AG09309 (cell line): ENCODE measurements around the gene SYVN1.

Source experiments
- DNase-seq: peaks from one replicate; pipeline ENCODE4 v3.0.0-alpha.2; 2010; ENCODE audit warnings: low read depth
- H3K4me3 ChIP-seq: 2 replicates; pipeline ENCODE4 v1.5.1; 2011; ENCODE audit warnings: mild to moderate bottlenecking, low read depth, low read length, moderate library complexity; ENCODE audit not compliant: control insufficient read depth
- TF ChIP-seq, protein P1 (sequence below): IDR thresholded peaks from 2 replicates; pipeline ENCODE4 v1.5.1; 2011; ENCODE audit warnings: mild to moderate bottlenecking, low read depth, low read length, inconsistent platforms; ENCODE audit not compliant: insufficient read depth, control insufficient read depth; ENCODE audit errors: missing control alignments

The SYVN1 gene

DNA sequence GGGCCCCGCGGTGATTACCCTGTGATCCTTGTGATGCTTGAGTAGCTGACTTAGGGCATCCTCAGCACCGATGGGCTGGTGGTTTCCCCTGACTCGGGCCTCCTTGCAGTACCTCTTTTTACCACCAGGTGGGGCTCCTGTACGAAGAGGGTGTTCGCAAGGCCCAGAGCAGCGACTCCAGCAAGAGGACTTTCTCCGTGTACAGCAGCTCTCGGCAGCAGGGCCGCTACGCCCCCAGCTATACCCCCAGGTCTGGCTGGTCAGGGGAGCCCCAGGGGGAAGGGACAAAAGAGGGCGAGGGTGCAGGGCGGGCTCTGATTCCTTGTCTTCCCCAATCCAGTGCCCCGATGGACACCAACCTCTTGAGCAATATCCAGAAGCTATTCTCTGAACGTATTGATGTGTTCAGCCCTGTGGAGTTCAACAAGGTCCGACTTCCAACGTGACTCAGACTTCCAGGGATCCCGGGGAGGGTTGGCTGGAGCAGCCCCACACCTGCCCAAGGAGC, 23.9 kb downstream of the SYVN1 start:
- no peak for DNase-seq
- TF ChIP-seq, protein P1, sequence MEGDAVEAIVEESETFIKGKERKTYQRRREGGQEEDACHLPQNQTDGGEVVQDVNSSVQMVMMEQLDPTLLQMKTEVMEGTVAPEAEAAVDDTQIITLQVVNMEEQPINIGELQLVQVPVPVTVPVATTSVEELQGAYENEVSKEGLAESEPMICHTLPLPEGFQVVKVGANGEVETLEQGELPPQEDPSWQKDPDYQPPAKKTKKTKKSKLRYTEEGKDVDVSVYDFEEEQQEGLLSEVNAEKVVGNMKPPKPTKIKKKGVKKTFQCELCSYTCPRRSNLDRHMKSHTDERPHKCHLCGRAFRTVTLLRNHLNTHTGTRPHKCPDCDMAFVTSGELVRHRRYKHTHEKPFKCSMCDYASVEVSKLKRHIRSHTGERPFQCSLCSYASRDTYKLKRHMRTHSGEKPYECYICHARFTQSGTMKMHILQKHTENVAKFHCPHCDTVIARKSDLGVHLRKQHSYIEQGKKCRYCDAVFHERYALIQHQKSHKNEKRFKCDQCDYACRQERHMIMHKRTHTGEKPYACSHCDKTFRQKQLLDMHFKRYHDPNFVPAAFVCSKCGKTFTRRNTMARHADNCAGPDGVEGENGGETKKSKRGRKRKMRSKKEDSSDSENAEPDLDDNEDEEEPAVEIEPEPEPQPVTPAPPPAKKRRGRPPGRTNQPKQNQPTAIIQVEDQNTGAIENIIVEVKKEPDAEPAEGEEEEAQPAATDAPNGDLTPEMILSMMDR: peak; percentile 95
- H3K4me3 ChIP-seq: no peak overlapping the region

DNA sequence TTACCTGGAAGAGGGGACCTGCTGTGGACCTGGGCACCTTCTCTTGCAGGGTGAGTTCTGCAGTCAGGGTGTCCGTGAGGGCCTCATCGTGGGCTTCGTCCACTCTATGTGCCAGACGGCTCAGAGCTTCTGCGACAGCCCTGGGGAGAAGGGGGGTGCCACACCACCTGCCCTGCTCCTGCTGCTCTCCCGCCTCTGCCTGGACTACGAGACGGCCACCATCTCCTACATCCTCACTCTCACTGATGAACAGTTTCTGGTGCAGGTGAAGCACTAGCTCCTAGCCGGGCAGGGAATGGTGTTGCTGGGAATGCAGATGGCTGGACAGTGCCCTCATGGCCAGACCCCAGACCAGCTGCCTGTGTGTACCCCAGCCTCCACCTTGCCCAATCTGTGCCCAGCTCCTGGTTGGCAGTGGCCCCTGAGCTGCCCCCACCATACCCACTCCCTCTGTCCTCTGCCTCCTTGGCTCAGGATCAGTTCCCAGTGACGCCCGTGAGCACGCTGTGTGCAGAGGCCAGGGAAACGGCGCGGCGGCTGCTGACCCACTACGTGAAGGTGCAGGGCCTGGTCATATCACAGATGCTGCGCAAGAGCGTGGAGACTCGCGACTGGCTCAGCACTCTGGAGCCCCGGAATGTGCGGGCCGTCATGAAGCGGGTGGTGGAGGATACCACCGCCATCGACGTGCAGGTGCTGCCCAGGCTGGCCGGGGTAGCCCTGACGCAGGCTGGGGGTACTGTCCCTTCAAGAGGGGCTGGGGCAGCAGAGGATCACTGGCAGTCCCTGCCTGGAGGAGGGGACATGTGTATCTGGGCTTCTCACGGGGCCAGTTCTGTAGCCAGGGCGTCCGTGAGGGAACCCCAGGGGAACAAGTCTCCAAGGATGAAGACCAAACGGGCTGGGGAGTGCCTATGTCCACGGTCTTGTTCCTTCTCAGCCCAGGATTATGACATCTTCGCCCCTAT, 24.8 kb downstream of the SYVN1 start:
- H3K4me3 ChIP-seq: no peak overlapping the region
- TF ChIP-seq, protein P1: no peak
- no peak for DNase-seq

DNA sequence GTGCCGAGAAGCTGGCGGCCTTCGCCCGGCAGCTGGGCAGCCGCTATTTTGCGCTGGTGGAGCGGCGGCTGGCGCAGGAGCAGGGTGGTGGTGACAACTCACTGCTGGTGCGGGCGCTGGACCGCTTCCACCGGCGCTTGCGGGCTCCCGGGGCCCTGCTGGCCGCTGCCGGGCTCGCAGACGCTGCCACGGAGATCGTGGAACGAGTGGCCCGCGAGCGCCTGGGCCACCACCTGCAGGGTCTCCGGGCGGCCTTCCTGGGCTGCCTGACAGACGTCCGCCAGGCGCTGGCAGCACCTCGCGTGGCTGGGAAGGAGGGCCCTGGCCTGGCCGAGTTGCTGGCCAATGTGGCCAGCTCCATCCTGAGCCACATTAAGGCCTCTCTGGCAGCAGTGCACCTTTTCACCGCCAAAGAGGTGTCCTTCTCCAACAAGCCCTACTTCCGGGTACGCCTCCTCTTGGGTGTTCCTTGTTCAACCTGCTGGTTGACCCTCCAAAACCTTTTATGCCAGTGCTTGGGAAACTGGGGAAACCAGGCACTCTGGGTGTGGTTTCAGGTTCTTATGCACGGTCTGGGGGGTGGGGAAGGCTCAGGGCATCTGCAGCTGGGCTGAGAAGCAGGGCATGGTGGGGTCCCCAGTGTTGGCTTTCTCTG, 25.7 kb downstream of the SYVN1 start:
- DNase-seq: no peak
- TF ChIP-seq, protein P1: no peak
- H3K4me3 ChIP-seq: no peak overlapping the region

DNA sequence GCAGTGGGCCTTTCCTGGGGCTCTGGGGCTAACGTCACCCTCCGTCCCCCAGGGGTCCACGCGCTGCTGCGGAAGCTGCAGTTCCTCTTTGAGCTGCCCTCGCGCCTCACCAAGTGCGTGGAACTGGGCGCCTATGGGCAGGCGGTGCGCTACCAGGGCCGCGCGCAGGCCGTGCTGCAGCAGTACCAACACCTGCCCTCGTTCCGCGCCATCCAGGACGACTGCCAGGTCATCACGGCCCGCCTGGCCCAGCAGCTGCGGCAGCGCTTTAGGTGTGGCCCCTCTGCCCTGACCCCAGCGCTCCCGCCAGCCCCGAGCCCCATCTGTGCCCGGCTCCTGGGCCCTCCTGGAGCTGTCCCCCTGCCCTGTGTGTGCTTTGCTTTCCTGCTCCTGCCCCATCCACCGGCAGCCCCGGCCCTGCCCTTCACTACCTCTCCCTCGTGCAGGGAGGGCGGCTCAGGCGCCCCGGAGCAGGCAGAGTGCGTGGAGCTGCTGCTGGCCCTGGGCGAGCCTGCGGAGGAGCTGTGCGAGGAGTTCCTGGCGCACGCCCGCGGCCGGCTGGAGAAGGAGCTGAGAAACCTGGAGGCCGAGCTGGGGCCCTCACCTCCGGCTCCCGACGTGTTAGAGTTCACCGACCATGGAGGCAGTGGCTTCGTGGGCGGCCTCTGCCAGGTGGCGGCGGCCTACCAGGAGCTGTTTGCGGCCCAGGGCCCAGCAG, 26.4 kb downstream of the SYVN1 start:
- no peak overlapping the region for H3K4me3 ChIP-seq
- TF ChIP-seq, protein P1: no peak

DNA sequence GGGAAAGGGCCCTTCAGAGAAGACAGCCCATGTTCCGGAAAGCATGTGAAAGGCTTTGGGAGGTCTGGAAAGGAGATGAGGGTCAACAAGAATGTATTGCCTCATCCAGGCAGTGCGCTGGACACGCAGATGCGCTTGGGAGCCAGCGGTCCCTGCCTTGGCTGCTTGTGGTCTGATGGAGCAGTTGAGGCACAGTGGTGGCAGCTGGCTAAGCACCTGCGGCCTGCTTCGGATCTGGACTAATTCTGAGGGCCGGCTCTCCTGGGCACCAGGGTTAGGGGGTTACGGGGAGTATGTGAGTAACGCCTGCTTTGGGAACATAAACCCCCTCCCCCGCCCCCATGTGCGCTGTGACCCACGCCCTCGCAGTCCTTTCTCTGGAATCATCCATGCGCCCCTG, 27.2 kb downstream of the SYVN1 start:
- TF ChIP-seq, protein P1: no peak
- H3K4me3 ChIP-seq: no peak overlapping the region
- DNase-seq: no peak

More for the DNA sequence above, 26.4 kb downstream of the SYVN1 start:
- DNase-seq: no peak

DNA sequence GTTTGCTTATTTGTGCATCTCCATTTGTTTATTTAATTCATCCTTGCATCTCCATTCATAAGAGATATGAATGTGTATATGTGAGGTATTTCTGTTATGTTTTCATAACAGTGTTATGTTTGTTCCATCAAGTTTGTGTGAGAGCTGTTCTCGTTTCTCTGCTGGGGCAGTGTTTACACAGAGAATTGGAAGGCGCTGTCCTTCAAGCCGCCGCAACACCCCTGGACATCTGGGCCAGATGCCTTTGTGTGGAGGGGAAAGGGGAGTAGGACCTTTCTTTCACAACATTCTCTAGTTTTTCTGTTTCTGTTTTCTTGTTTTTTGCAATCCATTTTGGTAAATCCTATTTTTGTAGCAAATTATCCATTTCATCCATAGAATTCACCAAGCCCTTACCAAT, 29.7 kb downstream of the SYVN1 start:
- TF ChIP-seq, protein P1: no peak
- H3K4me3 ChIP-seq: no peak overlapping the region
- no peak for DNase-seq
